HepG2 (cell line): Measurements from ENCODE around the gene CABLES2. TPM values are rescaled to one million over a fixed set of nuclear protein-coding genes. Genes with fewer than 3 reads are reported as not detected.

Experiments used
- FOXA1 ChIP-seq, 2 experiments: fragments of 450-650 bp in 1 of 2; sonication (generic) in 1 of 2; formaldehyde crosslinking in 1 of 2; IDR thresholded peaks; 2 replicates each; pipeline versions ENCODE4 v1.4.0 to v1.6.1; 2016 to 2020; ENCODE audit warnings: missing genetic modification reagents in 1 of 2
- HBP1 ChIP-seq: IDR thresholded peaks from 2 replicates; pipeline ENCODE4 v1.6.1; 2016; ENCODE audit warnings: low read depth, control low read depth
- HOXA3 ChIP-seq: sonication (generic); formaldehyde crosslinking; IDR thresholded peaks from 2 replicates; pipeline ENCODE4 v1.5.0; 2020; ENCODE audit warnings: missing genetic modification reagents
- JUNB ChIP-seq: sonication (generic); formaldehyde crosslinking; IDR thresholded peaks from 2 replicates; pipeline ENCODE4 v1.8.0; 2022; ENCODE audit warnings: missing genetic modification reagents, mild to moderate bottlenecking, borderline replicate concordance
- LRRFIP1 ChIP-seq: sonication (generic); formaldehyde crosslinking; conservative IDR thresholded peaks from 2 replicates; pipeline ENCODE4 v1.4.0; 2020; ENCODE audit warnings: missing genetic modification reagents
- NFYB ChIP-seq: sonication (generic); formaldehyde crosslinking; IDR thresholded peaks from 2 replicates; pipeline ENCODE4 v1.4.0; 2020; ENCODE audit warnings: missing genetic modification reagents
- NPAS2 ChIP-seq: sonication (generic); formaldehyde crosslinking; IDR thresholded peaks from 2 replicates; pipeline ENCODE4 v1.8.0; 2022; ENCODE audit warnings: mild to moderate bottlenecking, missing genetic modification reagents, borderline replicate concordance
- SMARCC2 ChIP-seq: fragments of 450-650 bp; IDR thresholded peaks from 2 replicates; pipeline ENCODE4 v1.6.1; 2017; ENCODE audit warnings: antibody characterized with exemption, mild to moderate bottlenecking
- SOX6 ChIP-seq, 2 experiments: fragments of 450-650 bp in 1 of 2; sonication (generic) in 1 of 2; formaldehyde crosslinking in 1 of 2; IDR thresholded peaks; 2 replicates each; pipeline versions ENCODE4 v1.4.0 to v1.6.1; 2017 to 2020; ENCODE audit warnings: antibody characterized with exemption in 1 of 2, mild to moderate bottlenecking in 1 of 2, missing genetic modification reagents in 1 of 2
- TAF15 ChIP-seq: fragments of 200-400 bp; formaldehyde crosslinking; IDR thresholded peaks from one replicate; pipeline ENCODE4 v1.6.1; 2018; ENCODE audit warnings: mild to moderate bottlenecking, low read depth, low read length; ENCODE audit not compliant: poor library complexity, severe bottlenecking
- TFE3 ChIP-seq: IDR thresholded peaks from 2 replicates; pipeline ENCODE4 v1.6.1; 2016
- TGIF2 ChIP-seq: IDR thresholded peaks from 2 replicates; pipeline ENCODE4 v1.6.1; 2016; ENCODE audit warnings: control low read depth, missing compliant biosample characterization
- ZC3H13 ChIP-seq: sonication (generic); formaldehyde crosslinking; IDR thresholded peaks from 2 replicates; pipeline ENCODE4 v1.8.1; 2023; ENCODE audit warnings: mild to moderate bottlenecking, missing genetic modification reagents, moderate library complexity
- ZNF296 ChIP-seq: sonication (generic); formaldehyde crosslinking; conservative IDR thresholded peaks from 2 replicates; pipeline ENCODE4 v1.5.0; 2020; ENCODE audit warnings: mild to moderate bottlenecking, missing genetic modification reagents
- ZNF362 ChIP-seq: sonication (generic); formaldehyde crosslinking; IDR thresholded peaks from 2 replicates; pipeline ENCODE4 v1.4.0; 2020; ENCODE audit warnings: missing genetic modification reagents, mild to moderate bottlenecking, borderline replicate concordance
- ZNF441 ChIP-seq: sonication (generic); formaldehyde crosslinking; IDR thresholded peaks from 2 replicates; pipeline ENCODE4 v1.7.0; 2021; ENCODE audit warnings: missing genetic modification reagents, borderline replicate concordance
- ZNF503 ChIP-seq: sonication (generic); formaldehyde crosslinking; IDR thresholded peaks from 2 replicates; pipeline ENCODE4 v1.4.0; 2020; ENCODE audit warnings: missing genetic modification reagents
- ZNF510 ChIP-seq: sonication (generic); formaldehyde crosslinking; IDR thresholded peaks from 2 replicates; pipeline ENCODE4 v1.4.0; 2020; ENCODE audit warnings: low read depth, mild to moderate bottlenecking, missing genetic modification reagents
- ZNF543 ChIP-seq: sonication (generic); formaldehyde crosslinking; IDR thresholded peaks from 2 replicates; pipeline ENCODE4 v1.4.0; 2020; ENCODE audit warnings: mild to moderate bottlenecking, missing genetic modification reagents
- ZNF597 ChIP-seq: sonication (generic); formaldehyde crosslinking; IDR thresholded peaks from 2 replicates; pipeline ENCODE4 v1.5.0; 2020; ENCODE audit warnings: missing genetic modification reagents
- ZNF768 ChIP-seq: sonication (generic); formaldehyde crosslinking; IDR thresholded peaks from 2 replicates; pipeline ENCODE4 v1.4.0; 2020; ENCODE audit warnings: missing genetic modification reagents
- polyA plus RNA-seq, 8 experiments: library from polyadenylated mRNA; depleted of rRNA in 3 of 8; stranded (reverse) in 7 of 8; unstranded in 1 of 8; fragments of >200 nt; fragmentation: Illumina TruSeq in 4 of 8; extraction: Trizol in 4 of 8; gene quantifications; 2 replicates each; pipeline versions ENCODE4 v1.2.1 to v1.2.3, GENCODE V29; 2011 to 2016; ENCODE audit warnings: low read depth in 4 of 8, missing spikeins in 1 of 8, mixed read lengths in 1 of 8; ENCODE audit not compliant: insufficient read depth in 1 of 8
- total RNA-seq, 5 experiments: library from RNA; depleted of rRNA; stranded (reverse); fragments of >200 nt; fragmentation: Illumina TruSeq; extraction: Trizol; gene quantifications; 2 replicates each; pipeline ENCODE4 v1.2.3, GENCODE V29; 2016; ENCODE audit warnings: low read depth in 1 of 5

Gene CABLES2
- total and polyA plus RNA-seq, 2 of the 13 experiments (the other 11 are each of a cell fraction or from before 2014, with no cell fraction given) = 5.2 to 9.7 TPM

GRCh38 chr20:62408055-62408454 is 970 bp upstream of the CABLES2 start (continued):
- TF ChIP-seq ZNF597 = no peak
- no peak for TF ChIP-seq ZNF296
- no peak for TF ChIP-seq SOX6 (IDR thresholded peaks at IDR 0.05)
- TF ChIP-seq SOX6 (CRISPR knock-in tag; IDR thresholded peaks at IDR 0.05) = no peak
- no peak for TF ChIP-seq ZNF503 (CRISPR knock-in tag)
- TF ChIP-seq ZC3H13 = no peak
- TF ChIP-seq SMARCC2 = no peak
- no peak for TF ChIP-seq NPAS2 (CRISPR knock-in tag)
- no peak for TF ChIP-seq JUNB (CRISPR knock-in tag)
- no peak for TF ChIP-seq HOXA3
- peak; percentile 30; the same call in 1 of the 2 replicates for TF ChIP-seq ZNF768 (CRISPR knock-in tag)
- no peak for TF ChIP-seq ZNF441 (CRISPR knock-in tag)
- TF ChIP-seq LRRFIP1 (CRISPR knock-in tag) = no peak
- 0 out of 2 replicates have a peak, but pooled peaks have one; percentile 10 for TF ChIP-seq HBP1
- TF ChIP-seq NFYB (CRISPR knock-in tag) = no peak
- TF ChIP-seq ZNF543 (CRISPR knock-in tag) = no peak
- no peak for TF ChIP-seq FOXA1 (IDR thresholded peaks at IDR 0.05)
- TF ChIP-seq FOXA1 (CRISPR knock-in tag; IDR thresholded peaks at IDR 0.05) = no peak
- no peak for TF ChIP-seq TFE3
- no peak for TF ChIP-seq TAF15
- no peak for TF ChIP-seq ZNF362 (CRISPR knock-in tag)
- TF ChIP-seq TGIF2 = no peak
- no peak for TF ChIP-seq ZNF510 (CRISPR knock-in tag)
